Mucosa of stomach (tissue), 1 donor: Measurements from ENCODE around the gene AMH.

Experiments used
- H3K27me3 ChIP-seq: one replicate; pipeline ENCODE4 v1.7.0; 2013; ENCODE audit warnings: mild to moderate bottlenecking, low read length; ENCODE audit not compliant: control insufficient read depth, insufficient read depth
- H3K36me3 ChIP-seq: one replicate; pipeline ENCODE4 v1.7.0; 2013; ENCODE audit warnings: low read length; ENCODE audit not compliant: control insufficient read depth, insufficient read depth
- H3K4me1 ChIP-seq: one replicate; pipeline ENCODE4 v1.7.0; 2013; ENCODE audit warnings: mild to moderate bottlenecking, low read length; ENCODE audit not compliant: control insufficient read depth, insufficient read depth
- H3K4me3 ChIP-seq: one replicate; pipeline ENCODE4 v1.7.0; 2013; ENCODE audit warnings: low read length
- H3K9ac ChIP-seq: one replicate; pipeline ENCODE4 v1.7.0; 2013; ENCODE audit warnings: mild to moderate bottlenecking, low read length, moderate library complexity
- H3K9me3 ChIP-seq: one replicate; pipeline ENCODE4 v1.7.0; 2013; ENCODE audit warnings: mild to moderate bottlenecking, low read length, moderate library complexity; ENCODE audit not compliant: control insufficient read depth
- donor health status: Pancreatic carcinoma.

AMH gene

GRCh38 chr19:2247433-2248101 lies 1.6 kb upstream of the AMH start:
- Histone ChIP-seq H3K9me3 (no peaks in the 10 kb centered on the region), H3K4me3 (no peak overlapping the region), H3K9ac (no peak overlapping the region), H3K27me3 (peaks cover 42% of the 10 kb centered on the region), H3K36me3 (peaks cover 21% of the 10 kb centered on the region), H3K4me1 (peaks cover 19% of the 10 kb centered on the region)

- H3K9me3 ChIP-seq, result no peaks in the 10 kb centered on the region
- H3K9ac ChIP-seq, result no peak overlapping the region
- peaks cover 24% of the 10 kb centered on the region for H3K4me1 ChIP-seq
- peaks cover 18% of the 10 kb centered on the region for H3K36me3 ChIP-seq
- H3K4me3 ChIP-seq, result no peak overlapping the region
- H3K27me3 ChIP-seq, result peaks cover 50% of the 10 kb centered on the region
These were observed 750 bp upstream of the AMH start for GRCh38 chr19:2248136-2249009.

- H3K36me3 ChIP-seq, result peaks cover 9% of the 10 kb centered on the region
- H3K9ac ChIP-seq, result no peak overlapping the region
- H3K4me1 ChIP-seq, result peaks cover 29% of the 10 kb centered on the region
- no peak overlapping the region for H3K4me3 ChIP-seq
- H3K27me3 ChIP-seq, result peaks cover 60% of the 10 kb centered on the region
- H3K9me3 ChIP-seq, result no peaks in the 10 kb centered on the region
These were observed 1.0 kb downstream of the AMH start for GRCh38 chr19:2249880-2250765.

GRCh38 chr19:2250766-2251105 lies 1.6 kb downstream of the AMH start:
- Histone ChIP-seq H3K27me3 (peaks cover 60% of the 10 kb centered on the region), H3K9me3 (no peaks in the 10 kb centered on the region), H3K4me3 (no peak overlapping the region), H3K9ac (no peak overlapping the region), H3K4me1 (peaks cover 29% of the 10 kb centered on the region), H3K36me3 (peaks cover 4% of the 10 kb centered on the region)

GRCh38 chr19:2251106-2252054 lies 2.3 kb downstream of the AMH start:
- H3K4me1 ChIP-seq, result peaks cover 29% of the 10 kb centered on the region

GRCh38 chr19:2252055-2252796 lies 3.1 kb downstream of the AMH start:
- peaks cover 29% of the 10 kb centered on the region for H3K4me1 ChIP-seq
- no peak overlapping the region for H3K4me3 ChIP-seq
- H3K9me3 ChIP-seq, result no peaks in the 10 kb centered on the region
- H3K9ac ChIP-seq, result no peak overlapping the region
- peaks cover 60% of the 10 kb centered on the region for H3K27me3 ChIP-seq
- H3K36me3 ChIP-seq, result no peaks in the 10 kb centered on the region

More at GRCh38 chr19:2251106-2252054, 2.3 kb downstream of the AMH start:
- Histone ChIP-seq H3K9ac (no peak overlapping the region), H3K4me3 (no peak overlapping the region), H3K9me3 (no peaks in the 10 kb centered on the region), H3K36me3 (no peaks in the 10 kb centered on the region), H3K27me3 (peaks cover 60% of the 10 kb centered on the region)

- Histone ChIP-seq H3K9me3 (no peaks in the 10 kb centered on the region), H3K4me3 (no peak overlapping the region), H3K27me3 (peaks cover 60% of the 10 kb centered on the region), H3K9ac (no peak overlapping the region), H3K36me3 (no peaks in the 10 kb centered on the region), H3K4me1 (peaks cover 29% of the 10 kb centered on the region)
These were observed 3.6 kb downstream of the AMH start for GRCh38 chr19:2252797-2253105.

GRCh38 chr19:2253106-2254063 lies 4.3 kb downstream of the AMH start:
- H3K27me3 ChIP-seq, result peaks cover 60% of the 10 kb centered on the region
- no peak overlapping the region for H3K4me3 ChIP-seq

GRCh38 chr19:2254064-2254872 lies 5.1 kb downstream of the AMH start:
- Histone ChIP-seq H3K9me3 (no peaks in the 10 kb centered on the region), H3K4me3 (no peak overlapping the region), H3K27me3 (peaks cover 52% of the 10 kb centered on the region)

More at GRCh38 chr19:2253106-2254063, 4.3 kb downstream of the AMH start:
- Histone ChIP-seq H3K4me1 (peaks cover 29% of the 10 kb centered on the region), H3K36me3 (no peaks in the 10 kb centered on the region), H3K9me3 (no peaks in the 10 kb centered on the region), H3K9ac (no peak overlapping the region)

More at GRCh38 chr19:2254064-2254872, 5.1 kb downstream of the AMH start:
- Histone ChIP-seq H3K9ac (no peak overlapping the region), H3K36me3 (no peaks in the 10 kb centered on the region), H3K4me1 (peaks cover 29% of the 10 kb centered on the region)
